Ectodermal cell (in vitro differentiated cells): Measurements from ENCODE around the gene RILPL2.
"Not testable (repeated sequence)": the region's sequence is repeated elsewhere in the genome, so short reads cannot be mapped to it uniquely, and the experiment has no call there.

Experiments used
- H3K27ac ChIP-seq: 2 replicates; pipeline ENCODE4 v1.7.0; 2013; ENCODE audit warnings: mild to moderate bottlenecking, low read depth, low read length; ENCODE audit not compliant: insufficient read depth, poor library complexity, severe bottlenecking
- H3K27me3 ChIP-seq: 2 replicates; pipeline ENCODE4 v1.7.0; 2013; ENCODE audit warnings: mild to moderate bottlenecking, low read length; ENCODE audit not compliant: insufficient read depth, control insufficient read depth, poor library complexity, severe bottlenecking
- H3K36me3 ChIP-seq: one replicate; pipeline ENCODE4 v1.7.0; 2013; ENCODE audit warnings: low read length; ENCODE audit not compliant: control insufficient read depth, insufficient read depth
- H3K4me1 ChIP-seq: one replicate; pipeline ENCODE4 v1.7.0; 2013; ENCODE audit warnings: low read length; ENCODE audit not compliant: control insufficient read depth, insufficient read depth
- H3K4me3 ChIP-seq: 2 replicates; pipeline ENCODE4 v1.7.0; 2013; ENCODE audit warnings: low read depth, low read length, control low read depth; ENCODE audit not compliant: insufficient read depth
- H3K9me3 ChIP-seq: 2 replicates; pipeline ENCODE4 v1.7.0; 2013; ENCODE audit warnings: mild to moderate bottlenecking, low read length, moderate library complexity; ENCODE audit not compliant: control insufficient read depth
- WGBS, 2 experiments: methylation state at CpG; one replicate each; pipeline ENCODE4 v1.1.7; 2013; ENCODE audit warnings: missing lambda C conversion rate in 2 of 2; 5-methylcytosine and 5-hydroxymethylcytosine counted together

Gene RILPL2

GRCh38 chr12:123433615-123434014 is 2.9 kb downstream of the RILPL2 start:
- no peak overlapping the region for H3K27ac ChIP-seq
- no peaks in the 10 kb centered on the region for H3K9me3 ChIP-seq
- no peaks in the 10 kb centered on the region for H3K36me3 ChIP-seq
- H3K4me1 ChIP-seq = no peaks in the 10 kb centered on the region
- H3K27me3 ChIP-seq = peaks cover 30% of the 10 kb centered on the region
- 84 to 93% methylated on average over 6 of the region's 6 CpGs for WGBS, 2 experiments
- H3K4me3 ChIP-seq = no peak overlapping the region

DNA sequence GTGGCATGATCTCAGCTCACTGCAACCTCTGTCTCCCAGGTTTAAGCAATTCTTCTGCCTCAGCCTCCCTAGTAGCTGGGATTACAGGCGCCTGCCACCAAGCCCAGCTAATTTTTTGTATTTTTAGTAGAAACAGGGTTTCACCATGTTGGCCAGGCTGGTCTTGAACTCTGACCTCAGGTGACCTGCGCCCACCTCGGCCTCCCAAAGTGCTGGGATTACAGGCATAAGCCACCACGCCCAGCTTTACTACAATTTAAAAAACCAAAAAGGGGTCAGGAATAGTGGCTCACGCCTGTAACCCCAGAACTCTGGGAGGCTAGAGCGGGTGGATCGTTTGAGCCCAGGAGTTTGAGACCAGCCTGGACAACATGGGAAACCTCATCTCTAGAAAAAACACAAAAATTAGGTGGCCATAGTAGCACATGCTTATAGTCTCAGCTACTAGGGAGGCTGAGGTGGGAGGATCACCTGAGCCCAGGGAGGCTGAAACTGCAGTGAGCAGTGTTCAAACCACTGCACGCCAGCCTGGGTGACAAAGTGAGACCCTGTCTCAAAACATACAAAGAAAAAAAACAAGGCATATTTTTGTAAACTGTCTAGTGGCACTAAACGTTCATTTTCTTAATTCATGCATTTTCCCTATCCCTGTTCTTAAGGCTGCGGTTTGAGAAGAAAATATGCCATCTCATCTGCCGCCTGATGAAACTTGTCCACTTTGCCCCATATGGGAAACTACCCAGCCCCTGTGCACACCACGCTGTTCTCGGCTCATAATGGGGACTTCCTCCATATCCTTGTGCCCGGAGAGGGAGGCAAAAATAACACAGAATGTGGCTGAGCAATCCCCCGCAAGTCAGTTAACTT is 4.3 kb downstream of the RILPL2 start:
- not testable (repeated sequence) for H3K36me3 ChIP-seq, H3K9me3 ChIP-seq, H3K4me3 ChIP-seq, H3K27ac ChIP-seq, H3K4me1 ChIP-seq
- 90 to 91% methylated on average over 15 of the region's 15 CpGs for WGBS, 2 experiments
- H3K27me3 ChIP-seq = peaks cover 21% of the 10 kb centered on the region

DNA sequence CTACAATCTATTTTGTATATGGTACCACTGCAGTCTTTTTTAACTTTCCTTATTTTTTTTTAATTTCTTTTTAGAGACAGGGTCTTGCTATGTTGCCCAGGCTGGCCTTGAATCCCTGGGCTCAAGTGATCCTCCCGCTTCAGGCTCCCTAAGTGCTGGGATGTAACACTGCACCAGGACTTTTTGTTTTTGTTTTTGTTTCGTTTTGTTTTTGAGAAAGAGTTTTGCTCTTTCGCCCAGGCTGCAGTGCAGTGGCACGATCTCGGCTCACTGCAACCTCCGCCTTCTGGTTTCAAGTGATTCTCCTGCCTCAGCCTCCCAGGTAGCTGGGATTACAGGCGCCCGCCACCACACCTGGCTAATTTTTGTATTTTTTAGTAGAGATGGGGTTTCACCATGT is 7.4 kb downstream of the RILPL2 start:
- H3K27ac ChIP-seq, H3K4me3 ChIP-seq, H3K36me3 ChIP-seq, H3K27me3 ChIP-seq, H3K9me3 ChIP-seq, H3K4me1 ChIP-seq: not testable (repeated sequence)
- 92 to 96% methylated on average over 8 of the region's 8 CpGs for WGBS, 2 experiments

DNA sequence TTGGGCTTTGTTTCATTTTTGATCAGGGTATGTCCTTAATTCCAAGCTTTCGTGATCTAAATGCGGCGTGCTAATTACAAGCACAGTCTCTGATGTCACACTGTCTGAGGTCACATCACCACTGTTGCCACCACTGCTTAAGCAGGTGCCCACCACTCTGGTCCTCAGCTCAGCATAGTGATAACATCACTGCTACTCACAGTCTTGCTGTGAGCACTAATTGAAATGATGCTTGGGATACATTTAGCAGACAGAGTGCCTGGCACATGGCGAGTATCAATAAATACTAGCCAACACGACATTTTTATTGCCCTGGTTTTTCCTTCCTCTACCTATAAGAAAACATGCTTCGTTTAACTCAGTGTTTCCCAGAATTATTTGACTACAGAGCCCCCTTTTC is 7.9 kb downstream of the RILPL2 start:
- Histone ChIP-seq H3K4me3 (no peak overlapping the region), H3K4me1 (no peaks in the 10 kb centered on the region), H3K27me3 (no peaks in the 10 kb centered on the region), H3K27ac (no peak overlapping the region), H3K36me3 (no peaks in the 10 kb centered on the region), H3K9me3 (no peaks in the 10 kb centered on the region)
- WGBS, 2 experiments = 94 to 96% methylated on average over 6 of the region's 6 CpGs

DNA sequence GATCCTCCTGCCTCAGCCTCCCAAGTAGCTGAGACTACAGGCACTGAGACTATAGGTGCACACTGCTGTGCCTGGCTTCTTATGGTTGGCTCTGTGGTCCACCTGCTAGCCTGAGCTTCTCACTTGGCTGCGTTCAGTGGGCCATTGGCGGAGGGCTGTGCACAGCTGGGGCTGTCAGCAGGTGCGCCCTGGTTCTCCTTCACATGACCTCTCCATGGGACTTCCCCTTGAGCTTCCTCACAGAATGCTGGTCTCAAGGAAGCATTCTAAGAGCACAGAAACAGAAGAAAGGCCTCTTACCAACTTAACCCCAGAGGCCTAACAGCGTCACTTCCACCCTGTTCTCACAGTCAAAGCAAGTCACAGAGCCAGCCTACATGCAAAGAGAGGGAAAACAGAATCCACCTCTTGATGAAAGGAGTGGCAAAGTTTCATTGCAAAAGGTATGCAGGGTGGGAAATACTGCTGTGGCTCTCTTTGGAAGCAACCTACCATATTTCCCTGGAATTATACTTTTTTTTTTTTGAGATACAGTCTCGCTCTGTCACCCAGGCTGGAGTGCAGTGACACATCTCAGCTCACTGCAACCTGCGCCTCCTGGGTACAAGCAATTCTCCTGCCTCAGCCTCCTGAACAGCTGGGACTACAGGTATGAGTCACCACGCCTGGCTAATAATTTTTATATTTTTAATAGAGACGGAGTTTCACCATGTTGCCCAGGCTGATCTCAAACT is 9.3 kb downstream of the RILPL2 start:
- Histone ChIP-seq H3K36me3 (no peaks in the 10 kb centered on the region), H3K27me3 (no peaks in the 10 kb centered on the region), H3K27ac (no peak overlapping the region), H3K9me3 (no peaks in the 10 kb centered on the region), H3K4me3 (no peak overlapping the region), H3K4me1 (no peaks in the 10 kb centered on the region)
- 91 to 94% methylated on average over 8 of the region's 8 CpGs for WGBS, 2 experiments

DNA sequence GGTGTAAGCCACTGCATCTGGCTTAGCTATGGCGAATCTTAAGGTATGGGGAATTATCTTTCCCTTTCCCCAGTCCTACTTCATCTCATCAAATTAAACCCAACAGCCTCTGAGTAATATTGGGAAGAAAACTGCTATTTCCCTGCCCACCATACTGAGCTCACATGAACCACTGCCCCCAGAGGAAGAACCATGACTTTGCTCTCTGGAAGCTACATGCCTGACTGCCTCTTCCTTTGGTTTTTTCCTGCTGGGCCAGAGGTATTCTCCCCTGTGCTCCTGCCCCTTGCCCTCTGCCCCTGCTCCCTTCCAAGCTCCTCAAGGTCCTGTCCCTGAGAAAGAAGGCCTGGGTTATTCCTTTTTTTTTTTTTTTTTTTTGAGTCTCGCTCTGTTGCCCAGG is 15.2 kb downstream of the RILPL2 start:
- no peaks in the 10 kb centered on the region for H3K4me1 ChIP-seq
- no peaks in the 10 kb centered on the region for H3K36me3 ChIP-seq
- H3K27ac ChIP-seq = no peak overlapping the region
- H3K4me3 ChIP-seq = no peak overlapping the region
- no peaks in the 10 kb centered on the region for H3K27me3 ChIP-seq
- WGBS, 2 experiments = 84 to 100% methylated on average over 2 of the region's 2 CpGs
- no peaks in the 10 kb centered on the region for H3K9me3 ChIP-seq

- H3K4me1 ChIP-seq = no peaks in the 10 kb centered on the region
- H3K4me3 ChIP-seq = no peak overlapping the region
- WGBS, 2 experiments = 83 to 88% methylated on average over 5 of the region's 5 CpGs
- H3K27ac ChIP-seq = no peak overlapping the region
- H3K36me3 ChIP-seq = no peaks in the 10 kb centered on the region
- H3K9me3 ChIP-seq = no peaks in the 10 kb centered on the region
- no peaks in the 10 kb centered on the region for H3K27me3 ChIP-seq
Measured at GRCh38 chr12:123410041-123410412, 26.5 kb downstream of the RILPL2 start.

- H3K36me3 ChIP-seq, H3K9me3 ChIP-seq, H3K4me3 ChIP-seq, H3K27ac ChIP-seq, H3K27me3 ChIP-seq, H3K4me1 ChIP-seq: not testable (repeated sequence)
- WGBS, 2 experiments = 93% methylated on average over 11 of the region's 11 CpGs
Measured at GRCh38 chr12:123409284-123410040, 27.0 kb downstream of the RILPL2 start.

GRCh38 chr12:123408619-123409018 is 27.9 kb downstream of the RILPL2 start:
- H3K36me3 ChIP-seq, H3K4me3 ChIP-seq, H3K9me3 ChIP-seq, H3K27me3 ChIP-seq, H3K27ac ChIP-seq, H3K4me1 ChIP-seq: not testable (repeated sequence)
- 93 to 95% methylated on average over 5 to 7 of the region's 7 CpGs for WGBS, 2 experiments

GRCh38 chr12:123407934-123408333 is 28.6 kb downstream of the RILPL2 start:
- not testable (repeated sequence) for H3K27ac ChIP-seq, H3K9me3 ChIP-seq, H3K4me1 ChIP-seq, H3K27me3 ChIP-seq, H3K36me3 ChIP-seq, H3K4me3 ChIP-seq
- WGBS, 2 experiments = 80 to 86% methylated on average over 7 to 15 of the region's 15 CpGs
